Measurements from ENCODE around the gene MRPL52.

MRPL52 gene

GRCh38 chr14:22865424-22866405 is 36.0 kb downstream of the MRPL52 start:
- DNase-seq (ENCODE audit: insufficient read length, low spot score) (no peak), FAIRE-seq (no peak)
- TF ChIP-seq SPI1 (IDR thresholded peaks at IDR 0.05; ENCODE audit: low read depth, low read length) (no peak), TAF1 (IDR thresholded peaks at IDR 0.05; ENCODE audit: low read depth, low read length) (no peak), PAX5 (IDR thresholded peaks at IDR 0.05; ENCODE audit: insufficient read depth, low read length, severe bottlenecking) (no peak), POU2F2 (IDR thresholded peaks at IDR 0.05; ENCODE audit: low read depth, low read length) (no peak), POLR2AphosphoS5 (IDR thresholded peaks at IDR 0.05; ENCODE audit: low read depth, low read length) (no peak), POLR2A (IDR thresholded peaks at IDR 0.05; ENCODE audit: low read depth, low read length) (no peak)

- TF ChIP-seq POLR2AphosphoS5 (IDR thresholded peaks at IDR 0.05; ENCODE audit: low read depth, low read length) (no peak), SPI1 (IDR thresholded peaks at IDR 0.05; ENCODE audit: low read depth, low read length) (no peak), POU2F2 (IDR thresholded peaks at IDR 0.05; ENCODE audit: low read depth, low read length) (no peak), TAF1 (IDR thresholded peaks at IDR 0.05; ENCODE audit: low read depth, low read length) (no peak), POLR2A (IDR thresholded peaks at IDR 0.05; ENCODE audit: low read depth, low read length) (no peak), PAX5 (IDR thresholded peaks at IDR 0.05; ENCODE audit: insufficient read depth, low read length, severe bottlenecking) (no peak)
- DNase-seq (ENCODE audit: insufficient read length, low spot score) (no peak), FAIRE-seq (no peak)
Measured at GRCh38 chr14:22866874-22867273, 37.2 kb downstream of the MRPL52 start.

- no peak for DNase-seq (ENCODE audit: insufficient read length, low spot score)
- FAIRE-seq, result no peak
- TF ChIP-seq TAF1 (IDR thresholded peaks at IDR 0.05; ENCODE audit: low read depth, low read length) (no peak), SPI1 (IDR thresholded peaks at IDR 0.05; ENCODE audit: low read depth, low read length) (peak; percentile 74)
Measured at GRCh38 chr14:22870811-22871223, 41.1 kb downstream of the MRPL52 start.

GRCh38 chr14:22871224-22872032 is 41.7 kb downstream of the MRPL52 start, which contains the start of gene LRP10:
Gene LRP10 (plus strand): TSS chr14:22871740. CDS start chr14:22872304, 564 bp downstream.
- FAIRE-seq, result no peak

GRCh38 chr14:22872033-22872832 is 42.5 kb downstream of the MRPL52 start:
- DNase-seq (ENCODE audit: insufficient read length, low spot score) (no peak), FAIRE-seq (no peak)
- TF ChIP-seq POLR2A (IDR thresholded peaks at IDR 0.05; ENCODE audit: low read depth, low read length), result no peak
- TF ChIP-seq SPI1 (IDR thresholded peaks at IDR 0.05; ENCODE audit: low read depth, low read length), result 0 out of 2 replicates have a peak, but pooled peaks have one; percentile 16
- no peak for TF ChIP-seq TAF1 (IDR thresholded peaks at IDR 0.05; ENCODE audit: low read depth, low read length)
- no peak for TF ChIP-seq PAX5 (IDR thresholded peaks at IDR 0.05; ENCODE audit: insufficient read depth, low read length, severe bottlenecking)
- no peak for TF ChIP-seq POU2F2 (IDR thresholded peaks at IDR 0.05; ENCODE audit: low read depth, low read length)
- TF ChIP-seq POLR2AphosphoS5 (IDR thresholded peaks at IDR 0.05; ENCODE audit: low read depth, low read length), result no peak

More at GRCh38 chr14:22871224-22872032, 41.7 kb downstream of the MRPL52 start, which contains the start of gene LRP10:
- DNase-seq (ENCODE audit: insufficient read length, low spot score), result peak; percentile 76
- TF ChIP-seq PAX5 (IDR thresholded peaks at IDR 0.05; ENCODE audit: insufficient read depth, low read length, severe bottlenecking), result peak; percentile 78
- no peak for TF ChIP-seq TAF1 (IDR thresholded peaks at IDR 0.05; ENCODE audit: low read depth, low read length)
- TF ChIP-seq POLR2AphosphoS5 (IDR thresholded peaks at IDR 0.05; ENCODE audit: low read depth, low read length), result peak; percentile 80; the same call in 1 of the 2 replicates
- peak; percentile 39; the same call in 1 of the 2 replicates for TF ChIP-seq POU2F2 (IDR thresholded peaks at IDR 0.05; ENCODE audit: low read depth, low read length)
- TF ChIP-seq POLR2A (IDR thresholded peaks at IDR 0.05; ENCODE audit: low read depth, low read length), result peak; percentile 58
- TF ChIP-seq SPI1 (IDR thresholded peaks at IDR 0.05; ENCODE audit: low read depth, low read length), result peak; percentile 89

- DNase-seq (ENCODE audit: insufficient read length, low spot score) (no peak), FAIRE-seq (no peak)
- no peak for TF ChIP-seq PAX5 (IDR thresholded peaks at IDR 0.05; ENCODE audit: insufficient read depth, low read length, severe bottlenecking)
- TF ChIP-seq POLR2AphosphoS5 (IDR thresholded peaks at IDR 0.05; ENCODE audit: low read depth, low read length), result no peak
- TF ChIP-seq POLR2A (IDR thresholded peaks at IDR 0.05; ENCODE audit: low read depth, low read length), result no peak
- TF ChIP-seq POU2F2 (IDR thresholded peaks at IDR 0.05; ENCODE audit: low read depth, low read length), result no peak
- no peak for TF ChIP-seq SPI1 (IDR thresholded peaks at IDR 0.05; ENCODE audit: low read depth, low read length)
- TF ChIP-seq TAF1 (IDR thresholded peaks at IDR 0.05; ENCODE audit: low read depth, low read length), result no peak
Measured at GRCh38 chr14:22872833-22873520, 43.3 kb downstream of the MRPL52 start.

- DNase-seq (ENCODE audit: insufficient read length, low spot score), result no peak
- no peak for FAIRE-seq
- TF ChIP-seq POU2F2 (IDR thresholded peaks at IDR 0.05; ENCODE audit: low read depth, low read length) (no peak), PAX5 (IDR thresholded peaks at IDR 0.05; ENCODE audit: insufficient read depth, low read length, severe bottlenecking) (no peak), POLR2A (IDR thresholded peaks at IDR 0.05; ENCODE audit: low read depth, low read length) (no peak), POLR2AphosphoS5 (IDR thresholded peaks at IDR 0.05; ENCODE audit: low read depth, low read length) (no peak), TAF1 (IDR thresholded peaks at IDR 0.05; ENCODE audit: low read depth, low read length) (no peak), SPI1 (IDR thresholded peaks at IDR 0.05; ENCODE audit: low read depth, low read length) (no peak)
Measured at GRCh38 chr14:22875003-22875747, 45.5 kb downstream of the MRPL52 start.
